Measurements from ENCODE around the gene TRIM36.

GRCh38 chr5:115136294-115136693 lies 33.4 kb downstream of the TRIM36 start:
- TF ChIP-seq PAX5 (IDR thresholded peaks at IDR 0.05; ENCODE audit: borderline replicate concordance, low read depth, low read length) (no peak), SP1 (IDR thresholded peaks at IDR 0.05; ENCODE audit: low read depth, low read length) (no peak), CEBPB (IDR thresholded peaks at IDR 0.05; ENCODE audit: borderline replicate concordance in 1 of 2, low read depth in 2 of 2, low read length in 2 of 2) (no peak), SIN3A (IDR thresholded peaks at IDR 0.05; ENCODE audit: low read depth, low read length) (no peak), EZH2 (IDR thresholded peaks at IDR 0.05; ENCODE audit: borderline replicate concordance, control insufficient read depth, low read depth, low read length) (no peak), POLR2A (IDR thresholded peaks at IDR 0.05; ENCODE audit: low read depth, low read length) (no peak), CTCF (IDR thresholded peaks at IDR 0.05 in 2 of 3, conservative IDR thresholded peaks at IDR 0.05 in 1 of 3; ENCODE audit: control insufficient read depth in 2 of 3, extremely low read depth in 1 of 3, insufficient read depth in 1 of 3, low read depth in 3 of 3, low read length in 3 of 3) (no peak), REST (IDR thresholded peaks at IDR 0.05; ENCODE audit: low read depth, low read length) (no peak), TAF1 (IDR thresholded peaks at IDR 0.05; ENCODE audit: borderline replicate concordance, low read depth, low read length) (no peak), NRF1 (conservative IDR thresholded peaks at IDR 0.05; ENCODE audit: low read depth, low read length) (no peak), MYC (IDR thresholded peaks at IDR 0.05; ENCODE audit: insufficient read depth, insufficient read length, insufficient replicate concordance, low read length, severe bottlenecking) (no peak), RUNX3 (IDR thresholded peaks at IDR 0.05; ENCODE audit: low read length) (no peak), SMC3 (IDR thresholded peaks at IDR 0.05; ENCODE audit: borderline replicate concordance, low read length) (no peak)

Data from GM12878 (cell line).